IMR-90 (cell line): ENCODE data around the gene ADAMTS14. TPM values are rescaled to one million over a fixed set of nuclear protein-coding genes. Genes with fewer than 3 reads are reported as not detected.
A peak's percentile ranks its signal among the peaks of the same experiment; 100 is the strongest.

ENCODE experiments used
- ATAC-seq: fragments of 200-7000 bp; cut with Tn5 transposase; 2 replicates; pipeline ENCODE4 v1.9.1; 2020; ENCODE audit warnings: low read depth, mild to moderate bottlenecking, moderate library complexity
- BruUV-seq: library from RNA; stranded (reverse); fragments of 400-500 nt; replicated peaks from 2 replicates; lab custom pipeline; 2021; lab: Mats Ljungman, UMichigan
- CTCF ChIA-PET: fragments of 300-600 bp; formaldehyde crosslinking; extraction: SDS; loops from one replicate; lab custom pipeline; 2021; ENCODE audit warnings: antibody characterized with exemption; lab: Yijun Ruan, JAX
- POLR2A ChIA-PET: fragments of 300-600 bp; sonication (Branson Sonifier 250); formaldehyde crosslinking; loops from one replicate; lab custom pipeline; 2022; ENCODE audit warnings: antibody characterized with exemption; ENCODE audit not compliant: unreplicated experiment; lab: Charles Lee
- DNase-seq: peaks from one replicate; pipeline ENCODE4 v3.0.0; 2013
- H2AFZ ChIP-seq: replicated peaks from 2 replicates; pipeline ENCODE3; 2013; ENCODE audit warnings: low read length, mild to moderate bottlenecking; ENCODE audit not compliant: poor library complexity
- H2AK5ac ChIP-seq: 2 replicates; pipeline ENCODE4 v1.6.1; 2013; ENCODE audit warnings: low read depth, low read length, inconsistent platforms
- H2AK9ac ChIP-seq: replicated peaks from 2 replicates; pipeline ENCODE3; 2013; ENCODE audit warnings: mild to moderate bottlenecking, low read depth, low read length, moderate library complexity; ENCODE audit not compliant: poor library complexity
- H2BK120ac ChIP-seq: 2 replicates; pipeline ENCODE4 v1.6.1; 2013; ENCODE audit warnings: low read depth, low read length, inconsistent platforms
- H2BK15ac ChIP-seq: 3 replicates; pipeline ENCODE4 v1.6.1; 2013; ENCODE audit warnings: low read depth, low read length, inconsistent platforms
- H2BK20ac ChIP-seq: 2 replicates; pipeline ENCODE4 v1.6.1; 2013; ENCODE audit warnings: low read depth, mild to moderate bottlenecking, inconsistent platforms, low read length, moderate library complexity
- H2BK5ac ChIP-seq: 2 replicates; pipeline ENCODE4 v1.6.1; 2013; ENCODE audit warnings: mild to moderate bottlenecking, low read depth, low read length, inconsistent platforms; ENCODE audit not compliant: poor library complexity, severe bottlenecking
- H3K14ac ChIP-seq: replicated peaks from 2 replicates; pipeline ENCODE4 v1.6.1; 2013; ENCODE audit warnings: low read depth, low read length, inconsistent platforms
- H3K18ac ChIP-seq: 2 replicates; pipeline ENCODE4 v1.6.1; 2013; ENCODE audit warnings: low read depth, low read length, control low read depth
- H3K23ac ChIP-seq: 2 replicates; pipeline ENCODE4 v1.6.1; 2013; ENCODE audit warnings: low read depth, low read length, inconsistent platforms
- H3K27ac ChIP-seq: 2 replicates; pipeline ENCODE4 v1.5.1; 2013; ENCODE audit warnings: mild to moderate bottlenecking, control low read depth, low read length; ENCODE audit not compliant: insufficient read depth
- H3K27me3 ChIP-seq: 2 replicates; pipeline ENCODE4 v1.6.1; 2013; ENCODE audit warnings: low read length; ENCODE audit not compliant: control insufficient read depth, insufficient read depth
- H3K36me3 ChIP-seq: 2 replicates; pipeline ENCODE4 v1.6.1; 2013; ENCODE audit warnings: low read length, mixed read lengths; ENCODE audit not compliant: control insufficient read depth, insufficient read depth
- H3K4ac ChIP-seq: 2 replicates; pipeline ENCODE4 v1.6.1; 2013; ENCODE audit warnings: low read depth, low read length, inconsistent platforms
- H3K4me1 ChIP-seq: 2 replicates; pipeline ENCODE4 v1.6.1; 2013; ENCODE audit warnings: low read length, mixed read lengths; ENCODE audit not compliant: control insufficient read depth, insufficient read depth
- H3K4me2 ChIP-seq: 2 replicates; pipeline ENCODE4 v1.6.1; 2013; ENCODE audit warnings: low read depth, mild to moderate bottlenecking, control low read depth, low read length, moderate library complexity
- H3K4me3 ChIP-seq: 2 replicates; pipeline ENCODE4 v1.5.1; 2013; ENCODE audit warnings: low read depth, mild to moderate bottlenecking, control low read depth, low read length, moderate library complexity; ENCODE audit not compliant: insufficient read depth
- H3K56ac ChIP-seq: 2 replicates; pipeline ENCODE4 v1.6.1; 2013; ENCODE audit warnings: low read length, inconsistent platforms; ENCODE audit not compliant: insufficient read depth; ENCODE audit errors: extremely low read depth
- H3K79me1 ChIP-seq, 2 experiments: 2 replicates each; pipeline ENCODE4 v1.6.1; 2013; ENCODE audit warnings: low read length in 2 of 2, inconsistent platforms in 1 of 2, low read depth in 1 of 2
- H3K9ac ChIP-seq: 2 replicates; pipeline ENCODE4 v1.6.1; 2013; ENCODE audit warnings: low read depth, low read length, control low read depth
- H3K9me1 ChIP-seq: 2 replicates; pipeline ENCODE4 v1.6.1; 2013; ENCODE audit warnings: low read length, inconsistent platforms; ENCODE audit not compliant: insufficient read depth
- H3K9me3 ChIP-seq: 2 replicates; pipeline ENCODE4 v1.6.1; 2013; ENCODE audit warnings: low read length; ENCODE audit not compliant: control insufficient read depth, insufficient read depth
- H4K20me1 ChIP-seq: 2 replicates; pipeline ENCODE4 v1.6.1; 2013; ENCODE audit warnings: low read length, inconsistent platforms; ENCODE audit not compliant: insufficient read depth
- H4K5ac ChIP-seq: 2 replicates; pipeline ENCODE4 v1.6.1; 2013; ENCODE audit warnings: mild to moderate bottlenecking, low read depth, low read length, control low read depth
- H4K8ac ChIP-seq, 2 experiments: 2 replicates each; pipeline ENCODE4 v1.6.1; 2013; ENCODE audit warnings: low read depth in 2 of 2, low read length in 2 of 2, control low read depth in 1 of 2, inconsistent platforms in 1 of 2
- H4K91ac ChIP-seq: 2 replicates; pipeline ENCODE4 v1.6.1; 2013; ENCODE audit warnings: low read depth, low read length, inconsistent platforms; ENCODE audit not compliant: insufficient read depth
- BHLHE40 ChIP-seq: fragments of 150-350 bp; IDR thresholded peaks from 2 replicates; pipeline ENCODE4 v1.6.1; 2016; ENCODE audit warnings: mild to moderate bottlenecking, low read depth, low read length
- CEBPB ChIP-seq: IDR thresholded peaks from 2 replicates; pipeline ENCODE4 v1.6.1; 2012; ENCODE audit warnings: low read depth, low read length, improper control_type of control experiment
- CHD1 ChIP-seq: IDR thresholded peaks from 2 replicates; pipeline ENCODE4 v1.6.1; 2012; ENCODE audit warnings: low read depth, low read length, improper control_type of control experiment
- CTCF ChIP-seq: conservative IDR thresholded peaks from 2 replicates; pipeline ENCODE4 v1.5.1; 2012; ENCODE audit warnings: mild to moderate bottlenecking, low read depth, low read length, improper control_type of control experiment
- ELK1 ChIP-seq: fragments of 150-350 bp; IDR thresholded peaks from 2 replicates; pipeline ENCODE4 v1.6.1; 2016; ENCODE audit warnings: low read depth, mild to moderate bottlenecking, low read length, moderate library complexity, borderline replicate concordance
- FOS ChIP-seq: fragments of 150-350 bp; IDR thresholded peaks from 2 replicates; pipeline ENCODE4 v1.6.1; 2016; ENCODE audit warnings: low read depth, low read length
- MAFK ChIP-seq: IDR thresholded peaks from 2 replicates; pipeline ENCODE4 v1.6.1; 2012; ENCODE audit warnings: low read depth, low read length, improper control_type of control experiment
- MAZ ChIP-seq: IDR thresholded peaks from 2 replicates; pipeline ENCODE4 v1.6.1; 2012; ENCODE audit warnings: low read depth, mild to moderate bottlenecking, low read length, improper control_type of control experiment, moderate library complexity, borderline replicate concordance
- MXI1 ChIP-seq: IDR thresholded peaks from 2 replicates; pipeline ENCODE4 v1.6.1; 2012; ENCODE audit warnings: low read depth, mild to moderate bottlenecking, low read length, moderate library complexity, borderline replicate concordance
- NFE2L2 ChIP-seq: fragments of 150-350 bp; IDR thresholded peaks from 2 replicates; pipeline ENCODE4 v1.6.1; 2016; ENCODE audit warnings: low read depth, mild to moderate bottlenecking, low read length
- POLR2A ChIP-seq: IDR thresholded peaks from 2 replicates; pipeline ENCODE4 v1.6.1; 2012; ENCODE audit warnings: mild to moderate bottlenecking, low read depth, low read length
- RAD21 ChIP-seq: IDR thresholded peaks from 2 replicates; pipeline ENCODE4 v1.6.1; 2012; ENCODE audit warnings: low read length, improper control_type of control experiment
- RCOR1 ChIP-seq: IDR thresholded peaks from 2 replicates; pipeline ENCODE4 v1.6.1; 2012; ENCODE audit warnings: mild to moderate bottlenecking, low read length, improper control_type of control experiment; ENCODE audit not compliant: insufficient replicate concordance
- RFX5 ChIP-seq: IDR thresholded peaks from 2 replicates; pipeline ENCODE4 v1.8.0; 2012; ENCODE audit warnings: low read depth, mild to moderate bottlenecking, low read length, moderate library complexity
- SMC3 ChIP-seq: fragments of 150-350 bp; IDR thresholded peaks from 2 replicates; pipeline ENCODE4 v1.6.1; 2016; ENCODE audit warnings: low read depth, mild to moderate bottlenecking, antibody characterized with exemption, low read length, moderate library complexity
- WGBS, 2 experiments: methylation state at CpG; one replicate each; pipeline versions ENCODE4 v1.1.5 to v1.1.7; 2013; ENCODE audit warnings: missing lambda C conversion rate in 2 of 2; ENCODE audit not compliant: insufficient read length in 1 of 2; ENCODE audit errors: extremely low coverage in 2 of 2; 5-methylcytosine and 5-hydroxymethylcytosine counted together
- dilution Hi-C: fragments of 300-500 bp; cut with HindIII; formaldehyde crosslinking; loops from one replicate; pipeline ENCODE4 v1.14.3; 2018; ENCODE audit warnings: low sequenced_read_pairs; ENCODE audit not compliant: unreplicated experiment
- in situ Hi-C: fragments of 300-500 bp; cut with MboI; formaldehyde crosslinking; loops from 3 replicates; pipeline ENCODE4 v1.14.3; 2019; ENCODE audit warnings: low sequenced_read_pairs, inconsistent platforms, mixed read lengths
- intact Hi-C: fragments of 100-400 bp; cut with micrococcal nuclease; formaldehyde crosslinking; loops from 2 replicates; pipeline ENCODE4 v1.10.0; 2022
- polyA plus RNA-seq, 3 experiments: library from polyadenylated mRNA; depleted of rRNA; stranded (reverse); fragments of >200 nt; gene quantifications; 2 replicates each; pipeline ENCODE4 v1.2.3, GENCODE V29; 2012; ENCODE audit warnings: low replicate concordance in 1 of 3
- total RNA-seq: library from RNA; depleted of rRNA; stranded (reverse); fragments of >200 nt; gene quantifications from 2 replicates; pipeline ENCODE4 v1.2.3, GENCODE V29; 2012

Gene ADAMTS14
- total and polyA plus RNA-seq, 2 of the 4 experiments (the other 2 are of a cell fraction): under 0.01 to 0.31 TPM

GRCh38 chr10:70674560-70675495 lies 2.5 kb downstream of the ADAMTS14 start:
- Histone ChIP-seq H3K9ac (no peak overlapping the region), H2AK5ac (no peak overlapping the region), H3K79me1 (no peaks in the 10 kb centered on the region), H3K27me3 (peaks cover 9% of the 10 kb centered on the region), H3K36me3 (no peaks in the 10 kb centered on the region), H3K18ac (no peak overlapping the region), H3K56ac (no peak overlapping the region), H2BK20ac (no peak overlapping the region), H4K5ac (no peak overlapping the region), H3K4me3 (no peak overlapping the region), H3K14ac (no peak overlapping the region), H2BK120ac (no peak overlapping the region), H3K27ac (no peak overlapping the region), H3K23ac (no peak overlapping the region), H3K4ac (no peak overlapping the region), H3K9me1 (peaks cover 4% of the 10 kb centered on the region; the same call in 1 of the 2 replicates), H4K8ac (no peak overlapping the region), H3K4me1 (peaks cover 7% of the 10 kb centered on the region; the same call in 1 of the 2 replicates), H4K91ac (no peak overlapping the region), H3K4me2 (no peak overlapping the region), H3K9me3 (no peaks in the 10 kb centered on the region), H2AFZ (peak overlapping the region; percentile 6), H2AK9ac (no peak overlapping the region), H2BK15ac (no peak overlapping the region), H2BK5ac (no peak overlapping the region), H4K20me1 (no peaks in the 10 kb centered on the region; the same call in 1 of the 2 replicates)
- in situ Hi-C loops (no loop called here), intact Hi-C loops (loop anchor here (5.0 kb wide), 1 partner anchor 123 kb away; no protein-coding TSS in a partner anchor), dilution Hi-C loops (no loop called here)
- POLR2A ChIA-PET: no interaction called here
- no peak for ATAC-seq
- 70% methylated on average over 3 of the region's 24 CpGs; no CpG with 5 or more reads in 1 of the 2 experiments for WGBS, 2 experiments
- CTCF ChIA-PET: no interaction called here
- DNase-seq: no peak
- no TSS peak for BruUV-seq
- TF ChIP-seq MAZ (no peak), SMC3 (no peak), CTCF (no peak), NFE2L2 (no peak), RFX5 (no peak), CHD1 (no peak), MAFK (no peak), RCOR1 (no peak), RAD21 (no peak), CEBPB (no peak), FOS (no peak), POLR2A (no peak), BHLHE40 (no peak), MXI1 (no peak), ELK1 (no peak)
